Fibroblast of villous mesenchyme (primary cell): ENCODE results near the gene ADAMTS12. TPM values are rescaled to one million over a fixed set of nuclear protein-coding genes. Genes with fewer than 3 reads are reported as not detected.

Source experiments
- DNase-seq: peaks from one replicate; pipeline ENCODE4 v3.0.0-alpha.2; 2010; ENCODE audit warnings: low read depth
- H3K4me3 ChIP-seq: 2 replicates; pipeline ENCODE4 v1.5.1; 2011; ENCODE audit warnings: low read depth, mild to moderate bottlenecking, low read length
- CTCF ChIP-seq: IDR thresholded peaks from 2 replicates; pipeline ENCODE4 v1.5.1; 2012; ENCODE audit warnings: low read depth, mild to moderate bottlenecking, low read length; ENCODE audit not compliant: insufficient read depth
- small RNA-seq: library from RNA; depleted of rRNA; stranded (forward); fragments of <200 nt; gene quantifications from one replicate; pipeline ENCODE3, GENCODE V24; 2012
- total RNA-seq: library from RNA; depleted of rRNA; stranded (reverse); fragments of >200 nt; gene quantifications from 2 replicates; pipeline ENCODE4 v1.2.3, GENCODE V29; 2012

Gene ADAMTS12
- total RNA-seq, 1 donor: 94.1 TPM

- no peak for DNase-seq
- no peak overlapping the region for H3K4me3 ChIP-seq
- no peak for TF ChIP-seq CTCF
Observed at GRCh38 chr5:33474931-33475499, 416.8 kb downstream of the ADAMTS12 start.

GRCh38 chr5:33474004-33474403, 417.8 kb downstream of the ADAMTS12 start:
- no peak for TF ChIP-seq CTCF
- no peak for DNase-seq
- H3K4me3 ChIP-seq: no peak overlapping the region

Small RNA genes lying within 50 kb of the gene (small RNA-seq; reads per million reads assigned to genes)
- not detected for gene RNU6-923P

Other genes starting within 250 kb of the ADAMTS12 start
- gene RXFP3, start 44.4 kb upstream of the ADAMTS12 start, total RNA-seq: under 0.01 TPM in 1 of 2 replicates, not detected in the other
- gene SLC45A2, start 92.7 kb upstream of the ADAMTS12 start, total RNA-seq: under 0.01 TPM in 1 of 2 replicates, not detected in the other
- gene AMACR, start 116.1 kb upstream of the ADAMTS12 start, total RNA-seq: 9.7 and 17.7 TPM in 2 replicates
- 0.86 and 1.9 TPM in 2 replicates for gene C1QTNF3, start 151.2 kb upstream of the ADAMTS12 start, total RNA-seq